Measurements from ENCODE around the gene AGER. TPM values are rescaled to one million over a fixed set of nuclear protein-coding genes. Genes with fewer than 3 reads are reported as not detected.

The AGER gene
- total and polyA plus RNA-seq, 2 donors (not counting 3 experiments of a cell fraction or from before 2014, with no cell fraction given), result 5.1 to 18.5 TPM

GRCh38 chr6:32216998-32217397, 32.9 kb upstream of the AGER start:
- FAIRE-seq, result no peak
- Histone ChIP-seq H3K9me1 (replicated peaks; ENCODE audit: control insufficient read depth, extremely low read depth, insufficient read depth, low read length) (no peaks in the 10 kb centered on the region), H3K79me2 (ENCODE audit: control insufficient read depth, insufficient read depth, low read length) (no peaks in the 10 kb centered on the region), H4K20me1 (replicated peaks; ENCODE audit: control insufficient read depth, extremely low read depth, insufficient read depth, low read length) (no peaks in the 10 kb centered on the region), H3K27ac (ENCODE audit: insufficient read depth, low read depth, low read length) (no peak overlapping the region), H2AFZ (ENCODE audit: low read depth, low read length) (no peak overlapping the region), H3K36me3 (ENCODE audit: control insufficient read depth in 2 of 2, extremely low read depth in 1 of 2, insufficient read depth in 2 of 2, low read length in 2 of 2) (peaks cover 15 to 21% of the 10 kb centered on the region in 2 experiments), H3K4me2 (ENCODE audit: insufficient read depth, low read length) (no peak overlapping the region), H3K4me3 (replicated peaks in 1 of 3; ENCODE audit: insufficient read depth in 1 of 3, low read depth in 1 of 3, low read length in 3 of 3) (no peak overlapping the region), H3K9me3 (replicated peaks; ENCODE audit: control insufficient read depth, insufficient read depth, low read length) (no peaks in the 10 kb centered on the region), H3K4me1 (ENCODE audit: control insufficient read depth, extremely low read depth, insufficient read depth, low read length) (no peaks in the 10 kb centered on the region), H3K27me3 (ENCODE audit: control insufficient read depth in 2 of 2, insufficient read depth in 2 of 2, low read length in 2 of 2) (no peaks in the 10 kb centered on the region), H3K9ac (replicated peaks; ENCODE audit: extremely low read depth, insufficient read depth, low read length) (no peak overlapping the region)
- ChIA-PET CTCF (no interaction called here), POLR2A (no interaction called here)
- no peak for DNase-seq (ENCODE audit: low read depth, low spot score)
- dilution Hi-C loops (cut with MboI; ENCODE audit: extremely low pct_ligation_motif_present, low sequenced_read_pairs) (no loop called here), intact Hi-C loops (cut with micrococcal nuclease) (no loop called here)
- no TSS peak for BruUV-seq (replicated peaks)
- TF ChIP-seq POLR2A (IDR thresholded peaks at IDR 0.05; ENCODE audit: low read depth, low read length), result no peak
- no peak for TF ChIP-seq FOS (IDR thresholded peaks at IDR 0.05; ENCODE audit: borderline replicate concordance, insufficient read depth, low read length)
- TF ChIP-seq POLR2AphosphoS5 (IDR thresholded peaks at IDR 0.05; ENCODE audit: insufficient read depth, low read depth, low read length), result no peak
- TF ChIP-seq EZH2 (IDR thresholded peaks at IDR 0.05; ENCODE audit: borderline replicate concordance, low read depth, low read length, severe bottlenecking), result no peak
- TF ChIP-seq JUN (IDR thresholded peaks at IDR 0.05; ENCODE audit: borderline replicate concordance, insufficient read depth, insufficient read length, low read depth), result no peak
- no peak for TF ChIP-seq CTCF (IDR thresholded peaks at IDR 0.05; ENCODE audit: extremely low read depth in 1 of 2, insufficient read depth in 1 of 2, low read depth in 1 of 2, low read length in 2 of 2)
- TF ChIP-seq MAX (IDR thresholded peaks at IDR 0.05; ENCODE audit: insufficient read depth, insufficient read length), result no peak
- TF ChIP-seq MYC (IDR thresholded peaks at IDR 0.05; ENCODE audit: low read depth, low read length), result no peak

All from endothelial cell of umbilical vein (primary cell).